ENCODE results near the gene TAGLN3. TPM values are rescaled to one million over a fixed set of nuclear protein-coding genes. Genes with fewer than 3 reads are reported as not detected.

The TAGLN3 gene
- total and polyA plus RNA-seq, 2 experiments from 2014 or later, result 1.6 TPM

GRCh38 chr3:112053229-112053628 is 54.5 kb downstream of the TAGLN3 start:
- Histone ChIP-seq H3K27ac (no peak overlapping the region), H3K4me3 (no peak overlapping the region), H3K27me3 (peaks cover 12% of the 10 kb centered on the region), H3K4me1 (ENCODE audit: low read depth) (peaks cover 11% of the 10 kb centered on the region), H3K9me3 (ENCODE audit: low read depth) (no peaks in the 10 kb centered on the region), H3K36me3 (no peaks in the 10 kb centered on the region)
- no peak for TF ChIP-seq CTCF (IDR thresholded peaks at IDR 0.05; ENCODE audit: low read depth, low read length)
- no peak for DNase-seq (ENCODE audit: low read depth in 1 of 2, low spot score in 1 of 2)

- Histone ChIP-seq H3K4me1 (ENCODE audit: low read depth) (peaks cover 11% of the 10 kb centered on the region), H3K27ac (no peak overlapping the region), H3K4me3 (no peak overlapping the region), H3K27me3 (peaks cover 14% of the 10 kb centered on the region), H3K9me3 (ENCODE audit: low read depth) (no peaks in the 10 kb centered on the region), H3K36me3 (no peaks in the 10 kb centered on the region)
- peak in 1 of 2 donors; percentile 35 for DNase-seq (ENCODE audit: low read depth in 1 of 2, low spot score in 1 of 2)
- no peak for TF ChIP-seq CTCF (IDR thresholded peaks at IDR 0.05; ENCODE audit: low read depth, low read length)
Measured at GRCh38 chr3:112056451-112056929, 57.8 kb downstream of the TAGLN3 start.

GRCh38 chr3:112059497-112059896 is 60.8 kb downstream of the TAGLN3 start:
- Histone ChIP-seq H3K9me3 (ENCODE audit: low read depth) (no peaks in the 10 kb centered on the region), H3K27me3 (peaks cover 14% of the 10 kb centered on the region), H3K4me1 (ENCODE audit: low read depth) (no peaks in the 10 kb centered on the region), H3K4me3 (no peak overlapping the region), H3K27ac (no peak overlapping the region), H3K36me3 (no peaks in the 10 kb centered on the region)
- no peak for TF ChIP-seq CTCF (IDR thresholded peaks at IDR 0.05; ENCODE audit: low read depth, low read length)
- no peak for DNase-seq (ENCODE audit: low read depth in 1 of 2, low spot score in 1 of 2)

GRCh38 chr3:112061152-112061551 is 62.4 kb downstream of the TAGLN3 start:
- Histone ChIP-seq H3K4me3 (no peak overlapping the region), H3K27ac (no peak overlapping the region), H3K9me3 (ENCODE audit: low read depth) (no peaks in the 10 kb centered on the region), H3K4me1 (ENCODE audit: low read depth) (no peaks in the 10 kb centered on the region), H3K36me3 (no peaks in the 10 kb centered on the region), H3K27me3 (peaks cover 14% of the 10 kb centered on the region)
- DNase-seq (ENCODE audit: low read depth in 1 of 2, low spot score in 1 of 2), result peak in 1 of 2 donors; percentile 47
- no peak for TF ChIP-seq CTCF (IDR thresholded peaks at IDR 0.05; ENCODE audit: low read depth, low read length)

Other genes with a start within 250 kb of the TAGLN3 start
- gene PHLDB2, start 139.7 kb upstream of the TAGLN3 start, total RNA-seq, result 11.2 and 27.2 TPM in 2 replicates
- 11.3 and 24.4 TPM in 2 replicates for gene PHLDB2, start 139.7 kb upstream of the TAGLN3 start, polyA plus RNA-seq
- gene ABHD10, start 19.9 kb upstream of the TAGLN3 start, total RNA-seq, result 22.6 and 27.9 TPM in 2 replicates
- gene ABHD10, start 19.9 kb upstream of the TAGLN3 start, polyA plus RNA-seq, result 37.6 and 45.9 TPM in 2 replicates
- not detected in 2 replicates for gene TMPRSS7, start 35.8 kb downstream of the TAGLN3 start, total RNA-seq
- not detected in 2 replicates for gene TMPRSS7, start 35.8 kb downstream of the TAGLN3 start, polyA plus RNA-seq
- 10.4 and 15.4 TPM in 2 replicates for gene C3orf52, start 87.5 kb downstream of the TAGLN3 start, total RNA-seq
- gene C3orf52, start 87.5 kb downstream of the TAGLN3 start, polyA plus RNA-seq, result 10.0 and 18.8 TPM in 2 replicates
- gene GCSAM, start 134.3 kb downstream of the TAGLN3 start, total RNA-seq, result not detected in 2 replicates
- gene GCSAM, start 134.3 kb downstream of the TAGLN3 start, polyA plus RNA-seq, result 0.66 and 1.7 TPM in 2 replicates